ENCODE measurements around the gene FOXP1.

DNA sequence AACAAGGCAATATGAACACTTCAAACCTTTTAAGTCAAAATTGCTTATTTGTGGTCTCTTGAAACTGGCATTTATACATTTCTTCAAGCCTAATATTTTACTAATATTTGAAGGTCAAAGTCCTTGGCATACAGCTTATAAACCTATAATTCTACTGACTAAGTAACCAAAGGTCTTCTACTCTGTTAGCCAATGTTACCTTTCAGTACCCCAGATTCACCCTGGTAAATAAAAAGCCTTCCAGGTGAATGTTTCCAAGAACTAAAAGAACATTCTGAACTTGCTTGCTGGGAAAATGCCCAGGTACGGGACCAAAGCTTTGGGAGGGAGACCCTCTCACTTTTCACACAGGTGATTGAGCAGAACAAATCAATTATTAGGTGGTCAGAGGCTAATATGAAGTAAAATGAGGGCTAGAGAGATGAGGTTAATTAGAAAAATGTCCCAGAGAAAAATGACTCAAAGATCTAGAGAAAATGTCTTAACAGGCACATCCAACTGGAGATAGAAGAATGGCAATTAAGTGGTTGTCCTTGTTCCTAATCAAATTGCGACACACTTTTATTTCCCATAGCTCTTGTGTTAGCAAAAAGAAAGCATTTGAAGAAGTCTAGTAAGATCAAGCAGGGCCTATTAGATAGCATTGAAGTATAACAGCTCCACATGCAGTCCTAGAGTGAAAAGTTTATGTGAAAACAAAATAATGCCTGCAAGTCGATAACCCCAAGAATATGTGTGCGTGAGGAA lies 232.0 kb downstream of the FOXP1 start:
- TF ChIP-seq POLR2A (IDR thresholded peaks at IDR 0.05): no peak
- TF ChIP-seq, protein P1, sequence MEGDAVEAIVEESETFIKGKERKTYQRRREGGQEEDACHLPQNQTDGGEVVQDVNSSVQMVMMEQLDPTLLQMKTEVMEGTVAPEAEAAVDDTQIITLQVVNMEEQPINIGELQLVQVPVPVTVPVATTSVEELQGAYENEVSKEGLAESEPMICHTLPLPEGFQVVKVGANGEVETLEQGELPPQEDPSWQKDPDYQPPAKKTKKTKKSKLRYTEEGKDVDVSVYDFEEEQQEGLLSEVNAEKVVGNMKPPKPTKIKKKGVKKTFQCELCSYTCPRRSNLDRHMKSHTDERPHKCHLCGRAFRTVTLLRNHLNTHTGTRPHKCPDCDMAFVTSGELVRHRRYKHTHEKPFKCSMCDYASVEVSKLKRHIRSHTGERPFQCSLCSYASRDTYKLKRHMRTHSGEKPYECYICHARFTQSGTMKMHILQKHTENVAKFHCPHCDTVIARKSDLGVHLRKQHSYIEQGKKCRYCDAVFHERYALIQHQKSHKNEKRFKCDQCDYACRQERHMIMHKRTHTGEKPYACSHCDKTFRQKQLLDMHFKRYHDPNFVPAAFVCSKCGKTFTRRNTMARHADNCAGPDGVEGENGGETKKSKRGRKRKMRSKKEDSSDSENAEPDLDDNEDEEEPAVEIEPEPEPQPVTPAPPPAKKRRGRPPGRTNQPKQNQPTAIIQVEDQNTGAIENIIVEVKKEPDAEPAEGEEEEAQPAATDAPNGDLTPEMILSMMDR (IDR thresholded peaks at IDR 0.05): no peak

All from uterus (tissue), 2 donors.